SH-SY5Y (cell line): ENCODE results near the gene OR6N2.

Experiments used
- GATA2 ChIP-seq: IDR thresholded peaks from 2 replicates; pipeline ENCODE4 v1.6.1; 2011; ENCODE audit warnings: mild to moderate bottlenecking, low read depth, low read length
- GATA3 ChIP-seq: IDR thresholded peaks from 2 replicates; pipeline ENCODE4 v1.6.1; 2011; ENCODE audit warnings: low read depth, mild to moderate bottlenecking, low read length, moderate library complexity

GRCh38 chr1:158781104-158781503 is at the start of gene OR6N2:
- TF ChIP-seq GATA2 (no peak), GATA3 (no peak)
